Thyroid gland (tissue), 4 donors: ENCODE results near the gene SPRTN. TPM values are rescaled to one million over a fixed set of nuclear protein-coding genes. Genes with fewer than 3 reads are reported as not detected.

Experiments
- DNase-seq, 2 donors: peaks; one replicate each; pipeline ENCODE4 v3.0.0-alpha.2; 2019
- H3K27ac ChIP-seq, 3 donors: fragments of 200-600 bp; sonication (generic); 1 replicate in 2 of 3; 2 replicates in 1 of 3; pipeline ENCODE4 v1.5.1; 2016 to 2019; ENCODE audit warnings: mild to moderate bottlenecking in 1 of 3, moderate library complexity in 1 of 3
- H3K27me3 ChIP-seq: fragments of 200-600 bp; sonication (generic); one replicate; pipeline ENCODE4 v1.5.1; 2019
- H3K36me3 ChIP-seq, 2 donors: fragments of 200-600 bp; sonication (generic); one replicate each; pipeline ENCODE4 v1.5.1; 2016 to 2019
- H3K4me1 ChIP-seq, 2 donors: fragments of 200-600 bp; sonication (generic); one replicate each; pipeline ENCODE4 v1.5.1; 2017 to 2019
- H3K4me3 ChIP-seq, 3 donors: fragments of 200-600 bp; sonication (generic); replicated peaks in 1 of 3; 1 replicate in 2 of 3; 2 replicates in 1 of 3; pipeline ENCODE4 v1.5.1; 2016; ENCODE audit warnings: mild to moderate bottlenecking in 1 of 3
- H3K9me3 ChIP-seq: fragments of 200-600 bp; sonication (generic); one replicate; pipeline ENCODE4 v1.5.1; 2017
- CTCF ChIP-seq, 6 experiments: fragments of 200-600 bp in 3 of 6; fragments of 450-650 bp in 3 of 6; sonication (generic) in 3 of 6; IDR thresholded peaks; one replicate each; pipeline ENCODE4 v1.5.1; 2016 to 2019; ENCODE audit warnings: antibody characterized with exemption in 6 of 6, mild to moderate bottlenecking in 2 of 6, inconsistent platforms in 1 of 6, moderate library complexity in 1 of 6
- POLR2A ChIP-seq, 2 donors: fragments of 450-650 bp; IDR thresholded peaks; one replicate each; pipeline ENCODE4 v1.6.1; 2017; ENCODE audit warnings: antibody characterized with exemption in 2 of 2, mild to moderate bottlenecking in 2 of 2, moderate library complexity in 1 of 2
- WGBS, 2 donors: methylation state at CpG; one replicate each; pipeline ENCODE4 v1.1.5; 2017; 5-methylcytosine and 5-hydroxymethylcytosine counted together
- intact Hi-C: fragments of 100-400 bp; cut with DNase I; formaldehyde crosslinking; loops from one replicate; pipeline ENCODE4 v1.15.1; 2023
- total RNA-seq, 4 donors: library from RNA; depleted of rRNA; stranded (reverse); fragments of >200 nt; gene quantifications; one replicate each; pipeline ENCODE4 v1.2.3, GENCODE V29; 2016

Gene SPRTN
- total RNA-seq, 4 donors from 2014 or later, result 11.0 to 28.9 (median 21.9) TPM

DNA sequence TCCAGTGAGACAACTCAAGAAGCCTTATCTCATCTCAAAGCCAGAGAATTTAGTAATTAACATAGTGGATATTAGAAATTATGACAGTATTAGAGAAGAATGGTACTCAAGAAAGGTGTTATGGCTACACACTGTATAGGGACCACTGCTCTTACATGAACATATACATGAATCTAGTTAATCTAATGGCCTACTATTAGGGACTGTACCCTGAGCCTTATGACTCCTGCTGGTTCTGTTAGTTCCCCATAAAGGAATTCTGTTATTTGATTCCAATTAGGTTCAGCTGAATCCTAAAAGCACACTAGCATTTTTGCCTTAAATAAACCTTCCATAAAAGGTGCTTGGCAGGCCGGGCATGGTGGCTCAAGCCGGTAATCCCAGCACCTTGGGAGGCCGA lies 44.3 kb downstream of the SPRTN start:
- no peak for DNase-seq
- 100% methylated on average over 2 to 3 of the region's 3 CpGs for WGBS, 2 donors
- intact Hi-C loops, result no loop called here
- no peak overlapping the region for H3K27ac ChIP-seq
- no peaks in the 10 kb centered on the region for H3K36me3 ChIP-seq
- H3K4me1 ChIP-seq, result peaks cover 6 to 14% of the 10 kb centered on the region in 2 donors
- H3K4me3 ChIP-seq, result no peak overlapping the region
- no peaks in the 10 kb centered on the region for H3K27me3 ChIP-seq
- TF ChIP-seq POLR2A (IDR thresholded peaks at IDR 0.05) (no peak), CTCF (IDR thresholded peaks at IDR 0.05) (no peak)
- H3K9me3 ChIP-seq, result no peaks in the 10 kb centered on the region

- H3K27ac ChIP-seq, result no peak overlapping the region
- no peak overlapping the region for H3K4me3 ChIP-seq
- no peak for DNase-seq
- H3K27me3 ChIP-seq, result no peaks in the 10 kb centered on the region
- intact Hi-C loops, result no loop called here
- H3K9me3 ChIP-seq, result no peaks in the 10 kb centered on the region
- 81 to 85% methylated on average over 5 of the region's 5 CpGs for whole genome bisulfite sequencing, 2 donors
- peaks cover 6 to 14% of the 10 kb centered on the region in 2 donors for H3K4me1 ChIP-seq
- TF ChIP-seq CTCF (IDR thresholded peaks at IDR 0.05) (no peak), POLR2A (IDR thresholded peaks at IDR 0.05) (no peak)
- H3K36me3 ChIP-seq, result no peaks in the 10 kb centered on the region
Measured at GRCh38 chr1:231383159-231383860, 45.2 kb downstream of the SPRTN start.

GRCh38 chr1:231384696-231385415 lies 46.8 kb downstream of the SPRTN start:
- H3K4me1 ChIP-seq, result peaks cover 6 to 14% of the 10 kb centered on the region in 2 donors
- TF ChIP-seq CTCF (IDR thresholded peaks at IDR 0.05) (no peak), POLR2A (IDR thresholded peaks at IDR 0.05) (no peak)
- H3K27me3 ChIP-seq, result no peaks in the 10 kb centered on the region
- WGBS, 2 donors, result 93 to 98% methylated on average over 6 of the region's 6 CpGs
- no peak overlapping the region for H3K27ac ChIP-seq
- no peaks in the 10 kb centered on the region for H3K9me3 ChIP-seq
- intact Hi-C loops, result no loop called here
- no peak for DNase-seq
- H3K4me3 ChIP-seq, result no peak overlapping the region
- no peaks in the 10 kb centered on the region for H3K36me3 ChIP-seq

DNA sequence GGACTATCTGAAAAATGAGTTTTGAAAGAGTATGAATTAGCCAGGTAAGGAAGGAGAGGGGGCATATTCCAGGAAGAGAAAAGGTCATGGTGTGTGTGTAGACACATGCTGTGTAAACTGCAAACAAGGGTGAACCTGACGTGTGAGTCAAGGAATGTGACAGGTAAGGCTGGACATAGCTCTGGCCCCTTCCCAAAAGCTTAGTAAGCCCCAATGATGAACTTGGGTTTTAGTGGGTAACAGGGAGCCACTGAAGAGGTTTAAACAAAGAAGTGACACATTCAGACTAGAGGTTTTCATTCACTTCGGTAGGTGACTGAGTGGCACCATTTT lies 47.3 kb downstream of the SPRTN start:
- Histone ChIP-seq H3K27ac (no peak overlapping the region), H3K27me3 (no peaks in the 10 kb centered on the region), H3K4me1 (peaks cover 6 to 14% of the 10 kb centered on the region in 2 donors), H3K9me3 (no peaks in the 10 kb centered on the region), H3K36me3 (no peaks in the 10 kb centered on the region), H3K4me3 (no peak overlapping the region)
- DNase-seq, result no peak
- TF ChIP-seq CTCF (IDR thresholded peaks at IDR 0.05) (no peak), POLR2A (IDR thresholded peaks at IDR 0.05) (no peak)
- intact Hi-C loops, result no loop called here
- WGBS, 2 donors, result 88 to 90% methylated on average over 2 of the region's 2 CpGs

DNA sequence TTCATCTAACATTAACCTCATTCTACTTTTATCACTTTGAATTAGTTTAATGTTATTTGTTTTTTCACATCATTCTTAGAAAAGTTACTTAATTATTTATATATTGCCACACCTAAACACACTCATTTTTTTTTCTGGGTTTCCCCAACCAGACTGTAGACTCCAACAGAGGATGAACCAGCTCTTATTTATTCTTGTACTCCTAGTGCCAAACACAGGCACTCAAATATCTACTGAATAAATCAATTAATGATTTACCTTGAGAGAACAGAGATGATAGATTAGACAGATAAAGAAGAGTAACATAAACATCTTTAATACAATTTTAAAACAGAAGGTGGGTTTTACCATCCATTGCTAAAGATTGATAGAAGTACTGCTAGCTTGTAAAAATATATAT lies 48.4 kb downstream of the SPRTN start:
- TF ChIP-seq POLR2A (IDR thresholded peaks at IDR 0.05) (no peak), CTCF (IDR thresholded peaks at IDR 0.05) (no peak)
- H3K9me3 ChIP-seq, result no peaks in the 10 kb centered on the region
- DNase-seq, result no peak
- H3K27me3 ChIP-seq, result no peaks in the 10 kb centered on the region
- no peak overlapping the region for H3K4me3 ChIP-seq
- intact Hi-C loops, result no loop called here
- no peak overlapping the region for H3K27ac ChIP-seq
- peaks cover 6 to 9% of the 10 kb centered on the region in 2 donors for H3K4me1 ChIP-seq
- H3K36me3 ChIP-seq, result no peaks in the 10 kb centered on the region
